SH-SY5Y (cell line): ENCODE measurements around the gene KCNA2.

Experiments
- GATA2 ChIP-seq: IDR thresholded peaks from 2 replicates; pipeline ENCODE4 v1.6.1; 2011; ENCODE audit warnings: mild to moderate bottlenecking, low read depth, low read length
- GATA3 ChIP-seq: IDR thresholded peaks from 2 replicates; pipeline ENCODE4 v1.6.1; 2011; ENCODE audit warnings: low read depth, mild to moderate bottlenecking, low read length, moderate library complexity

DNA sequence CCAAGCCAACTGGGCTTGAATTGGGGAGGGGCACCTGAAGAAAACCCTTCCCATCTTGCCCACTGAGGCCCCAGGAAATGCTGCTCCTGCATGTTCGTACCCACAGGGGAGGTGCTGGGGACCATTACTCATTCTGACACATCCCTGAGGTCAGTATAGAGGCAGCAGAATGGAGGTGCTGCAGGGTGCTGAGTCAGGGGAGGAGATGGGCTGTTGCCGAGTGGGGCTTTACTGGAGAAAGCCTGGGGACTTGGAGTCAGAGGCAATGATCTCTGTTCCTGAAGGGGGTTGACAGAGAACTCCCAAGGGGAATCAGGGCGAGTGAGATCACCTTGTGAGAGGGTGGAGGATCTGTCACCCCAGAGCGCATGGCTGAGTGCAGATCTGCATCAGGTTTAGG lies 47.0 kb downstream of the KCNA2 start:
- TF ChIP-seq GATA3: no peak
- TF ChIP-seq GATA2: no peak
